ENCODE results near the gene KRTAP4-9.
"Not testable (repeated sequence)": the region's sequence is repeated elsewhere in the genome, so short reads cannot be mapped to it uniquely, and the experiment has no call there.

The KRTAP4-9 gene

GRCh38 chr17:41064301-41064700 is 40.9 kb upstream of the KRTAP4-9 start:
- TF ChIP-seq EZH2phosphoT487 (IDR thresholded peaks at IDR 0.05; ENCODE audit: low read length) (no peak), EZH2 (optimal IDR thresholded peaks at IDR 0.05; ENCODE audit: low read depth, low read length) (no peak)
- TF ChIP-seq, protein P1, sequence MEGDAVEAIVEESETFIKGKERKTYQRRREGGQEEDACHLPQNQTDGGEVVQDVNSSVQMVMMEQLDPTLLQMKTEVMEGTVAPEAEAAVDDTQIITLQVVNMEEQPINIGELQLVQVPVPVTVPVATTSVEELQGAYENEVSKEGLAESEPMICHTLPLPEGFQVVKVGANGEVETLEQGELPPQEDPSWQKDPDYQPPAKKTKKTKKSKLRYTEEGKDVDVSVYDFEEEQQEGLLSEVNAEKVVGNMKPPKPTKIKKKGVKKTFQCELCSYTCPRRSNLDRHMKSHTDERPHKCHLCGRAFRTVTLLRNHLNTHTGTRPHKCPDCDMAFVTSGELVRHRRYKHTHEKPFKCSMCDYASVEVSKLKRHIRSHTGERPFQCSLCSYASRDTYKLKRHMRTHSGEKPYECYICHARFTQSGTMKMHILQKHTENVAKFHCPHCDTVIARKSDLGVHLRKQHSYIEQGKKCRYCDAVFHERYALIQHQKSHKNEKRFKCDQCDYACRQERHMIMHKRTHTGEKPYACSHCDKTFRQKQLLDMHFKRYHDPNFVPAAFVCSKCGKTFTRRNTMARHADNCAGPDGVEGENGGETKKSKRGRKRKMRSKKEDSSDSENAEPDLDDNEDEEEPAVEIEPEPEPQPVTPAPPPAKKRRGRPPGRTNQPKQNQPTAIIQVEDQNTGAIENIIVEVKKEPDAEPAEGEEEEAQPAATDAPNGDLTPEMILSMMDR (IDR thresholded peaks at IDR 0.05; ENCODE audit: low read length): no peak
- no peak overlapping the region for H3K4me3 ChIP-seq (ENCODE audit: low read length)
- no peak overlapping the region for H3K27ac ChIP-seq (ENCODE audit: low read length)
- no peaks in the 10 kb centered on the region for H3K79me2 ChIP-seq (ENCODE audit: low read length)
- H3K27me3 ChIP-seq (replicated peaks; ENCODE audit: insufficient read depth, low read length): no peaks in the 10 kb centered on the region
- H3K4me1 ChIP-seq (ENCODE audit: low read length): no peaks in the 10 kb centered on the region
- H3K9me3 ChIP-seq (replicated peaks; ENCODE audit: insufficient read depth, low read length): no peaks in the 10 kb centered on the region
- no peak overlapping the region for H2AFZ ChIP-seq (ENCODE audit: low read length)
- no peaks in the 10 kb centered on the region for H3K9me2 ChIP-seq (replicated peaks; ENCODE audit: insufficient read depth, low read length)
- H3K36me3 ChIP-seq (replicated peaks; ENCODE audit: insufficient read depth, low read length): no peaks in the 10 kb centered on the region
- no peaks in the 10 kb centered on the region for H4K20me1 ChIP-seq (ENCODE audit: insufficient read depth, low read length)
- H3F3A ChIP-seq (ENCODE audit: insufficient read depth, low read length): no peaks in the 10 kb centered on the region
- no peak for DNase-seq
- H3K4me2 ChIP-seq (ENCODE audit: low read depth, low read length): no peak overlapping the region
- H3K9ac ChIP-seq (ENCODE audit: low read length): no peak overlapping the region

GRCh38 chr17:41065016-41065689 is 40.0 kb upstream of the KRTAP4-9 start:
- not testable (repeated sequence) for H3K36me3 ChIP-seq (replicated peaks; ENCODE audit: insufficient read depth, low read length); H3K9me3 ChIP-seq (replicated peaks; ENCODE audit: insufficient read depth, low read length); H3K4me1 ChIP-seq (ENCODE audit: low read length); H2AFZ ChIP-seq (ENCODE audit: low read length); H3K9me2 ChIP-seq (replicated peaks; ENCODE audit: insufficient read depth, low read length); H3K9ac ChIP-seq (ENCODE audit: low read length); H3K4me3 ChIP-seq (ENCODE audit: low read length); DNase-seq; H3K27ac ChIP-seq (ENCODE audit: low read length); H4K20me1 ChIP-seq (ENCODE audit: insufficient read depth, low read length); H3F3A ChIP-seq (ENCODE audit: insufficient read depth, low read length); H3K27me3 ChIP-seq (replicated peaks; ENCODE audit: insufficient read depth, low read length); H3K4me2 ChIP-seq (ENCODE audit: low read depth, low read length); H3K79me2 ChIP-seq (ENCODE audit: low read length)

- no peak within 1 kb of the TSS for H3K4me3 ChIP-seq (ENCODE audit: low read length)
- H3K27me3 ChIP-seq (replicated peaks; ENCODE audit: insufficient read depth, low read length): no peaks in the 10 kb centered on the region
- no peaks in the 10 kb centered on the region for H3K9me2 ChIP-seq (replicated peaks; ENCODE audit: insufficient read depth, low read length)
- H3K36me3 ChIP-seq (replicated peaks; ENCODE audit: insufficient read depth, low read length): no peaks in the 10 kb centered on the region
- H3K4me1 ChIP-seq (ENCODE audit: low read length): no peaks in the 10 kb centered on the region
- H3K9ac ChIP-seq (ENCODE audit: low read length): no peak within 1 kb of the TSS
- no peak for DNase-seq
- H3K27ac ChIP-seq (ENCODE audit: low read length): no peak within 1 kb of the TSS
- H3K9me3 ChIP-seq (replicated peaks; ENCODE audit: insufficient read depth, low read length): no peaks in the 10 kb centered on the region
- H4K20me1 ChIP-seq (ENCODE audit: insufficient read depth, low read length): no peaks in the 10 kb centered on the region
- H3F3A ChIP-seq (ENCODE audit: insufficient read depth, low read length): no peaks in the 10 kb centered on the region
- TF ChIP-seq EZH2phosphoT487 (IDR thresholded peaks at IDR 0.05; ENCODE audit: low read length): no peak
- TF ChIP-seq, protein P1 (IDR thresholded peaks at IDR 0.05; ENCODE audit: low read length): no peak
- no peak for TF ChIP-seq EZH2 (optimal IDR thresholded peaks at IDR 0.05; ENCODE audit: low read depth, low read length)
- H3K4me2 ChIP-seq (ENCODE audit: low read depth, low read length): no peak within 1 kb of the TSS
- H2AFZ ChIP-seq (ENCODE audit: low read length): no peak within 1 kb of the TSS
- no peaks in the 10 kb centered on the region for H3K79me2 ChIP-seq (ENCODE audit: low read length)
Observed at GRCh38 chr17:41065829-41066624, 39.2 kb upstream of the KRTAP4-9 start, which contains the start of gene KRTAP2-4. Gene KRTAP2-4, minus strand, starts transcription at chr17:41065879. Its CDS starts 34 bp downstream, at chr17:41065845.

DNA sequence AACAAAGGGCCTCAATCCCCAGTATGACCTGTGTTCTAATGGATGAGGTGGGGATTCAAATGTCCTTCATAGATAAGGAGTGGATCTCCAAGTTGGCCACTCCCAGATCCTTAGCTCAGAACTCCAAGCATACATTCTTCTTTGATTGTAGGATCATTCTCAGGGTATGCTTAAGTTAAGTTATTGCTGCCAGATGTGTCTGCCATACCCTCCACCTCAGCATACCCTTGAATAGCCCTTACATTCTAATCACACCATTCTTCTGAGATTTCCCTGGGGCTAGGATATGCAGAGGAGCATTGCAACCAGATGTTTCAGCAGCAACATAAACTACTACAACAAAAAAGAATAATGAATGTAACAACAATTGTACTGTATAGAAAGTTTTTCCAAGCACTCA is 37.9 kb upstream of the KRTAP4-9 start:
- Histone ChIP-seq H3K36me3 (replicated peaks; ENCODE audit: insufficient read depth, low read length) (no peaks in the 10 kb centered on the region), H4K20me1 (ENCODE audit: insufficient read depth, low read length) (no peaks in the 10 kb centered on the region), H3K79me2 (ENCODE audit: low read length) (no peaks in the 10 kb centered on the region), H3K4me1 (ENCODE audit: low read length) (no peaks in the 10 kb centered on the region), H3K27ac (ENCODE audit: low read length) (no peak overlapping the region), H3K9ac (ENCODE audit: low read length) (no peak overlapping the region), H3F3A (ENCODE audit: insufficient read depth, low read length) (no peaks in the 10 kb centered on the region), H3K4me2 (ENCODE audit: low read depth, low read length) (no peak overlapping the region), H3K4me3 (ENCODE audit: low read length) (no peak overlapping the region), H2AFZ (ENCODE audit: low read length) (no peak overlapping the region), H3K27me3 (replicated peaks; ENCODE audit: insufficient read depth, low read length) (no peaks in the 10 kb centered on the region), H3K9me3 (replicated peaks; ENCODE audit: insufficient read depth, low read length) (no peaks in the 10 kb centered on the region), H3K9me2 (replicated peaks; ENCODE audit: insufficient read depth, low read length) (no peaks in the 10 kb centered on the region)
- TF ChIP-seq, protein P1 (IDR thresholded peaks at IDR 0.05; ENCODE audit: low read length): no peak
- no peak for TF ChIP-seq EZH2 (optimal IDR thresholded peaks at IDR 0.05; ENCODE audit: low read depth, low read length)
- no peak for TF ChIP-seq EZH2phosphoT487 (IDR thresholded peaks at IDR 0.05; ENCODE audit: low read length)
- DNase-seq: no peak

Measured in MM.1S (cell line).